ENCODE data around the gene ACER3.

- TF ChIP-seq, protein P1, sequence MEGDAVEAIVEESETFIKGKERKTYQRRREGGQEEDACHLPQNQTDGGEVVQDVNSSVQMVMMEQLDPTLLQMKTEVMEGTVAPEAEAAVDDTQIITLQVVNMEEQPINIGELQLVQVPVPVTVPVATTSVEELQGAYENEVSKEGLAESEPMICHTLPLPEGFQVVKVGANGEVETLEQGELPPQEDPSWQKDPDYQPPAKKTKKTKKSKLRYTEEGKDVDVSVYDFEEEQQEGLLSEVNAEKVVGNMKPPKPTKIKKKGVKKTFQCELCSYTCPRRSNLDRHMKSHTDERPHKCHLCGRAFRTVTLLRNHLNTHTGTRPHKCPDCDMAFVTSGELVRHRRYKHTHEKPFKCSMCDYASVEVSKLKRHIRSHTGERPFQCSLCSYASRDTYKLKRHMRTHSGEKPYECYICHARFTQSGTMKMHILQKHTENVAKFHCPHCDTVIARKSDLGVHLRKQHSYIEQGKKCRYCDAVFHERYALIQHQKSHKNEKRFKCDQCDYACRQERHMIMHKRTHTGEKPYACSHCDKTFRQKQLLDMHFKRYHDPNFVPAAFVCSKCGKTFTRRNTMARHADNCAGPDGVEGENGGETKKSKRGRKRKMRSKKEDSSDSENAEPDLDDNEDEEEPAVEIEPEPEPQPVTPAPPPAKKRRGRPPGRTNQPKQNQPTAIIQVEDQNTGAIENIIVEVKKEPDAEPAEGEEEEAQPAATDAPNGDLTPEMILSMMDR (IDR thresholded peaks at IDR 0.05; ENCODE audit: low read depth, low read length, missing input control) = peak; percentile 3
- TF ChIP-seq TAF1 (conservative IDR thresholded peaks at IDR 0.05) (peak; percentile 72), JUND (IDR thresholded peaks at IDR 0.05) (peak in 1 of 2 donors; percentile 37), YY1 (IDR thresholded peaks at IDR 0.05) (peak; percentile 84), RAD21 (IDR thresholded peaks at IDR 0.05) (peak; percentile 15 to 24), FOXA1 (IDR thresholded peaks at IDR 0.05) (no peak), FOXA2 (IDR thresholded peaks at IDR 0.05) (no peak), MAX (IDR thresholded peaks at IDR 0.05) (no peak), GABPA (IDR thresholded peaks at IDR 0.05 in 1 of 2, conservative IDR thresholded peaks at IDR 0.05 in 1 of 2) (no peak), EGR1 (IDR thresholded peaks at IDR 0.05; ENCODE audit: low read depth in 2 of 2) (peak in 1 of 2 donors; percentile 36)
- TF ChIP-seq, protein P2, sequence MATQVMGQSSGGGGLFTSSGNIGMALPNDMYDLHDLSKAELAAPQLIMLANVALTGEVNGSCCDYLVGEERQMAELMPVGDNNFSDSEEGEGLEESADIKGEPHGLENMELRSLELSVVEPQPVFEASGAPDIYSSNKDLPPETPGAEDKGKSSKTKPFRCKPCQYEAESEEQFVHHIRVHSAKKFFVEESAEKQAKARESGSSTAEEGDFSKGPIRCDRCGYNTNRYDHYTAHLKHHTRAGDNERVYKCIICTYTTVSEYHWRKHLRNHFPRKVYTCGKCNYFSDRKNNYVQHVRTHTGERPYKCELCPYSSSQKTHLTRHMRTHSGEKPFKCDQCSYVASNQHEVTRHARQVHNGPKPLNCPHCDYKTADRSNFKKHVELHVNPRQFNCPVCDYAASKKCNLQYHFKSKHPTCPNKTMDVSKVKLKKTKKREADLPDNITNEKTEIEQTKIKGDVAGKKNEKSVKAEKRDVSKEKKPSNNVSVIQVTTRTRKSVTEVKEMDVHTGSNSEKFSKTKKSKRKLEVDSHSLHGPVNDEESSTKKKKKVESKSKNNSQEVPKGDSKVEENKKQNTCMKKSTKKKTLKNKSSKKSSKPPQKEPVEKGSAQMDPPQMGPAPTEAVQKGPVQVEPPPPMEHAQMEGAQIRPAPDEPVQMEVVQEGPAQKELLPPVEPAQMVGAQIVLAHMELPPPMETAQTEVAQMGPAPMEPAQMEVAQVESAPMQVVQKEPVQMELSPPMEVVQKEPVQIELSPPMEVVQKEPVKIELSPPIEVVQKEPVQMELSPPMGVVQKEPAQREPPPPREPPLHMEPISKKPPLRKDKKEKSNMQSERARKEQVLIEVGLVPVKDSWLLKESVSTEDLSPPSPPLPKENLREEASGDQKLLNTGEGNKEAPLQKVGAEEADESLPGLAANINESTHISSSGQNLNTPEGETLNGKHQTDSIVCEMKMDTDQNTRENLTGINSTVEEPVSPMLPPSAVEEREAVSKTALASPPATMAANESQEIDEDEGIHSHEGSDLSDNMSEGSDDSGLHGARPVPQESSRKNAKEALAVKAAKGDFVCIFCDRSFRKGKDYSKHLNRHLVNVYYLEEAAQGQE (IDR thresholded peaks at IDR 0.05) = peak; percentile 82
- TF ChIP-seq, protein P3, sequence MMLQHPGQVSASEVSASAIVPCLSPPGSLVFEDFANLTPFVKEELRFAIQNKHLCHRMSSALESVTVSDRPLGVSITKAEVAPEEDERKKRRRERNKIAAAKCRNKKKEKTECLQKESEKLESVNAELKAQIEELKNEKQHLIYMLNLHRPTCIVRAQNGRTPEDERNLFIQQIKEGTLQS (IDR thresholded peaks at IDR 0.05) = no peak
Observed at GRCh38 chr11:77065878-77066228, 205.1 kb downstream of the ACER3 start.

All from liver (tissue), 3 donors.